HG03575 (cell line): ENCODE data around the gene ABHD12.

Source experiments
- ATAC-seq: cut with Tn5 transposase; IDR thresholded peaks from one replicate; pipeline ENCODE4 v1.9.1; 2021; ENCODE audit not compliant: unreplicated experiment, insufficient number of reproducible peaks, low FRiP score; ENCODE audit errors: extremely low read depth

The ABHD12 gene

GRCh38 chr20:25296094-25297093, 94.2 kb downstream of the ABHD12 start:
- ATAC-seq = no peak

GRCh38 chr20:25295386-25296093, 95.1 kb downstream of the ABHD12 start:
- no peak for ATAC-seq

- ATAC-seq = no peak
These were observed 95.9 kb downstream of the ABHD12 start for GRCh38 chr20:25294459-25295385.

GRCh38 chr20:25293910-25294458, 96.7 kb downstream of the ABHD12 start:
- ATAC-seq = no peak

- ATAC-seq = no peak
These were observed 97.1 kb downstream of the ABHD12 start for GRCh38 chr20:25293507-25293906.

- ATAC-seq = no peak
These were observed 98.3 kb downstream of the ABHD12 start for GRCh38 chr20:25292176-25292891.

GRCh38 chr20:25291432-25292133, 99.1 kb downstream of the ABHD12 start:
- ATAC-seq = no peak

GRCh38 chr20:25290646-25291431, 99.8 kb downstream of the ABHD12 start:
- no peak for ATAC-seq

GRCh38 chr20:25289886-25290597, 100.6 kb downstream of the ABHD12 start:
- ATAC-seq = no peak

GRCh38 chr20:25288291-25289181, 102.1 kb downstream of the ABHD12 start:
- ATAC-seq = peak; percentile 87

GRCh38 chr20:25287631-25288290, 102.9 kb downstream of the ABHD12 start:
- ATAC-seq = no peak

- ATAC-seq = no peak
These were observed 103.7 kb downstream of the ABHD12 start for GRCh38 chr20:25286917-25287316.

- no peak for ATAC-seq
These were observed 104.5 kb downstream of the ABHD12 start for GRCh38 chr20:25285856-25286798.

- no peak for ATAC-seq
These were observed 105.5 kb downstream of the ABHD12 start for GRCh38 chr20:25285091-25285647.
